Trophoblast cell (in vitro differentiated cells and primary cell): ENCODE measurements around the gene RSL1D1.

Experiments
- DNase-seq, 2 donors: peaks; one replicate each; pipeline ENCODE4 v3.0.0-alpha.2; 2016
- H2AFZ ChIP-seq: 2 replicates; pipeline ENCODE4 v1.6.1; 2013; ENCODE audit warnings: low read length, moderate library complexity, mild to moderate bottlenecking; ENCODE audit not compliant: insufficient read depth, poor library complexity
- H2AK5ac ChIP-seq: 2 replicates; pipeline ENCODE4 v1.6.1; 2013; ENCODE audit warnings: mild to moderate bottlenecking, low read length
- H2BK120ac ChIP-seq: 2 replicates; pipeline ENCODE4 v1.6.1; 2013; ENCODE audit warnings: low read length, mild to moderate bottlenecking, moderate library complexity; ENCODE audit not compliant: insufficient read depth, poor library complexity
- H2BK12ac ChIP-seq: 2 replicates; pipeline ENCODE4 v1.6.1; 2013; ENCODE audit warnings: mild to moderate bottlenecking, low read length, moderate library complexity
- H2BK5ac ChIP-seq: 2 replicates; pipeline ENCODE4 v1.6.1; 2013; ENCODE audit warnings: low read length, low read depth, moderate library complexity, mild to moderate bottlenecking; ENCODE audit not compliant: poor library complexity
- H3K14ac ChIP-seq: 2 replicates; pipeline ENCODE4 v1.6.1; 2013; ENCODE audit warnings: mild to moderate bottlenecking, low read length
- H3K18ac ChIP-seq: 2 replicates; pipeline ENCODE4 v1.6.1; 2013; ENCODE audit warnings: mild to moderate bottlenecking, low read length
- H3K23ac ChIP-seq: 2 replicates; pipeline ENCODE4 v1.6.1; 2013; ENCODE audit warnings: low read length
- H3K27ac ChIP-seq: 2 replicates; pipeline ENCODE4 v1.5.1; 2013; ENCODE audit warnings: low read depth, mild to moderate bottlenecking, inconsistent platforms, low read length, moderate library complexity
- H3K27me3 ChIP-seq: 2 replicates; pipeline ENCODE4 v1.6.1; 2013; ENCODE audit warnings: inconsistent platforms, mild to moderate bottlenecking, low read length, moderate library complexity; ENCODE audit not compliant: insufficient read depth
- H3K36me3 ChIP-seq, 2 experiments: 1 replicate in 1 of 2; 2 replicates in 1 of 2; pipeline ENCODE4 v1.6.1; 2013; ENCODE audit warnings: low read length in 2 of 2, mild to moderate bottlenecking in 2 of 2, moderate library complexity in 1 of 2; ENCODE audit not compliant: insufficient read depth in 2 of 2, control insufficient read depth in 1 of 2
- H3K4ac ChIP-seq: 2 replicates; pipeline ENCODE4 v1.6.1; 2013; ENCODE audit warnings: low read depth, mild to moderate bottlenecking, low read length, moderate library complexity
- H3K4me1 ChIP-seq, 2 experiments: 1 replicate in 1 of 2; 2 replicates in 1 of 2; pipeline ENCODE4 v1.6.1; 2013; ENCODE audit warnings: low read length in 2 of 2, mild to moderate bottlenecking in 2 of 2, moderate library complexity in 1 of 2; ENCODE audit not compliant: insufficient read depth in 2 of 2, control insufficient read depth in 1 of 2
- H3K4me2 ChIP-seq: 2 replicates; pipeline ENCODE4 v1.6.1; 2013; ENCODE audit warnings: inconsistent platforms, mild to moderate bottlenecking, low read length, moderate library complexity
- H3K4me3 ChIP-seq: 2 replicates; pipeline ENCODE4 v1.5.1; 2013; ENCODE audit warnings: mild to moderate bottlenecking, low read depth, low read length, inconsistent platforms
- H3K79me1 ChIP-seq: one replicate; pipeline ENCODE4 v1.6.1; 2013; ENCODE audit warnings: low read length
- H3K79me2 ChIP-seq: 2 replicates; pipeline ENCODE4 v1.6.1; 2013; ENCODE audit warnings: low read length, mild to moderate bottlenecking; ENCODE audit not compliant: control insufficient read depth, insufficient read depth, poor library complexity
- H3K9ac ChIP-seq: 2 replicates; pipeline ENCODE4 v1.6.1; 2013; ENCODE audit warnings: mild to moderate bottlenecking, low read length
- H3K9me3 ChIP-seq: 2 replicates; pipeline ENCODE4 v1.6.1; 2013; ENCODE audit warnings: low read depth, mild to moderate bottlenecking, control low read depth, inconsistent platforms, low read length; ENCODE audit not compliant: insufficient read depth
- H4K12ac ChIP-seq: 2 replicates; pipeline ENCODE4 v1.6.1; 2013; ENCODE audit warnings: low read depth, mild to moderate bottlenecking, low read length, moderate library complexity
- H4K8ac ChIP-seq: 2 replicates; pipeline ENCODE4 v1.6.1; 2013; ENCODE audit warnings: low read depth, mild to moderate bottlenecking, low read length, moderate library complexity
- H4K91ac ChIP-seq: one replicate; pipeline ENCODE4 v1.6.1; 2013; ENCODE audit warnings: low read depth, mild to moderate bottlenecking, low read length, moderate library complexity
- WGBS: extraction: QIAGEN DNeasy Blood & Tissue Kit; methylation state at CpG from one replicate; pipeline ENCODE4 v1.1.7; 2013; ENCODE audit warnings: missing lambda C conversion rate; ENCODE audit not compliant: insufficient read length, insufficient coverage; ENCODE audit errors: extremely low coverage; 5-methylcytosine and 5-hydroxymethylcytosine counted together

The RSL1D1 gene

GRCh38 chr16:11796227-11797165 lies 54.8 kb downstream of the RSL1D1 start:
- Histone ChIP-seq H3K18ac (peak overlapping the region; percentile 98), H3K79me1 (peaks cover 17% of the 10 kb centered on the region)

GRCh38 chr16:11795887-11796226 lies 55.5 kb downstream of the RSL1D1 start:
- Histone ChIP-seq H4K12ac (no peak overlapping the region), H2BK120ac (no peak overlapping the region), H3K4me1 (peaks cover 14 to 24% of the 10 kb centered on the region in 2 experiments), H3K9me3 (no peaks in the 10 kb centered on the region), H3K4me3 (no peak overlapping the region), H4K91ac (no peak overlapping the region), H2BK5ac (no peak overlapping the region), H3K14ac (no peak overlapping the region), H3K23ac (no peak overlapping the region), H2AFZ (no peak overlapping the region), H3K4me2 (peak overlapping the region; percentile 67), H4K8ac (no peak overlapping the region), H3K27me3 (no peaks in the 10 kb centered on the region), H3K4ac (peak overlapping the region; percentile 84), H3K27ac (peak overlapping the region; percentile 91), H2AK5ac (no peak overlapping the region), H3K79me1 (peaks cover 17% of the 10 kb centered on the region), H2BK12ac (no peak overlapping the region), H3K36me3 (peaks cover 0 to 3% of the 10 kb centered on the region in 2 experiments), H3K9ac (no peak overlapping the region), H3K18ac (no peak overlapping the region), H3K79me2 (peaks cover 26% of the 10 kb centered on the region)
- no CpG with 5 or more reads among the region's 8 CpGs for WGBS
- no peak for DNase-seq

More at GRCh38 chr16:11796227-11797165, 54.8 kb downstream of the RSL1D1 start:
- peak overlapping the region; percentile 67 for H2AK5ac ChIP-seq
- H3K14ac ChIP-seq: peak overlapping the region; percentile 97
- no peaks in the 10 kb centered on the region for H3K9me3 ChIP-seq
- peak overlapping the region; percentile 93 for H2AFZ ChIP-seq
- H3K36me3 ChIP-seq: peaks cover 0 to 3% of the 10 kb centered on the region in 2 experiments
- DNase-seq: peak; percentile 47 to 61
- peaks cover 21% of the 10 kb centered on the region for H3K79me2 ChIP-seq
- WGBS: no CpG with 5 or more reads among the region's 93 CpGs
- peak overlapping the region; percentile 67 for H3K4me2 ChIP-seq
- peak overlapping the region; percentile 91 for H3K4ac ChIP-seq
- H3K4me1 ChIP-seq: peaks cover 14 to 26% of the 10 kb centered on the region in 2 experiments
- H4K12ac ChIP-seq: peak overlapping the region; percentile 86
- H3K4me3 ChIP-seq: peak overlapping the region; percentile 86
- H4K91ac ChIP-seq: peak overlapping the region; percentile 96
- peak overlapping the region; percentile 91 for H2BK5ac ChIP-seq
- H2BK120ac ChIP-seq: peak overlapping the region; percentile 83
- no peaks in the 10 kb centered on the region for H3K27me3 ChIP-seq
- H2BK12ac ChIP-seq: no peak overlapping the region
- H3K27ac ChIP-seq: peak overlapping the region; percentile 91
- peak overlapping the region; percentile 86 for H4K8ac ChIP-seq
- H3K23ac ChIP-seq: no peak overlapping the region
- peak overlapping the region; percentile 80 for H3K9ac ChIP-seq

GRCh38 chr16:11794996-11795886 lies 56.1 kb downstream of the RSL1D1 start:
- no peak overlapping the region for H2AK5ac ChIP-seq
- DNase-seq: peak; percentile 42 to 82
- H3K9me3 ChIP-seq: no peaks in the 10 kb centered on the region
- peak overlapping the region; percentile 65 for H3K4ac ChIP-seq
- H3K14ac ChIP-seq: no peak overlapping the region
- no peak overlapping the region for H2AFZ ChIP-seq
- H3K9ac ChIP-seq: no peak overlapping the region
- H3K4me1 ChIP-seq: peaks cover 14 to 24% of the 10 kb centered on the region in 2 experiments
- H2BK12ac ChIP-seq: no peak overlapping the region
- no peak overlapping the region for H2BK120ac ChIP-seq
- H3K4me2 ChIP-seq: peak overlapping the region; percentile 67
- no peak overlapping the region for H3K23ac ChIP-seq
- H4K12ac ChIP-seq: no peak overlapping the region
- H3K18ac ChIP-seq: no peak overlapping the region
- no CpG with 5 or more reads among the region's 20 CpGs for WGBS
- no peaks in the 10 kb centered on the region for H3K27me3 ChIP-seq
- H3K79me1 ChIP-seq: peaks cover 17% of the 10 kb centered on the region
- no peak overlapping the region for H2BK5ac ChIP-seq
- peaks cover 27% of the 10 kb centered on the region for H3K79me2 ChIP-seq
- H4K8ac ChIP-seq: no peak overlapping the region
- H4K91ac ChIP-seq: no peak overlapping the region
- peaks cover 0 to 3% of the 10 kb centered on the region in 2 experiments for H3K36me3 ChIP-seq
- peak overlapping the region; percentile 33 for H3K27ac ChIP-seq
- no peak overlapping the region for H3K4me3 ChIP-seq

GRCh38 chr16:11794447-11794846 lies 56.9 kb downstream of the RSL1D1 start:
- Histone ChIP-seq H3K79me2 (peaks cover 30% of the 10 kb centered on the region), H3K23ac (no peak overlapping the region), H4K12ac (no peak overlapping the region), H4K91ac (no peak overlapping the region), H2BK12ac (no peak overlapping the region), H3K14ac (no peak overlapping the region), H3K27ac (peak overlapping the region; percentile 33), H2BK5ac (no peak overlapping the region), H2AK5ac (no peak overlapping the region), H4K8ac (no peak overlapping the region), H2BK120ac (no peak overlapping the region), H3K4me3 (no peak overlapping the region), H3K4me2 (no peak overlapping the region), H3K18ac (no peak overlapping the region), H3K9ac (no peak overlapping the region), H3K4me1 (peaks cover 14 to 24% of the 10 kb centered on the region in 2 experiments), H3K36me3 (peaks cover 0 to 5% of the 10 kb centered on the region in 2 experiments), H2AFZ (no peak overlapping the region), H3K4ac (peak overlapping the region; percentile 48), H3K27me3 (no peaks in the 10 kb centered on the region), H3K9me3 (no peaks in the 10 kb centered on the region), H3K79me1 (peaks cover 17% of the 10 kb centered on the region)
- no CpG with 5 or more reads among the region's 2 CpGs for WGBS
- no peak for DNase-seq
